Activated CD4-positive, CD25-positive, alpha-beta regulatory T cell treated with anti-CD3 and anti-CD28 coated beads, Interleukin-2, amount 50 U/mL, for 16 hours (primary cell): Measurements from ENCODE around the gene TNFRSF1A.
"Not testable (repeated sequence)": the region's sequence is repeated elsewhere in the genome, so short reads cannot be mapped to it uniquely, and the experiment has no call there.

Experiments used
- DNase-seq: peaks from one replicate; pipeline ENCODE4 v3.0.0-alpha.2; 2020; ENCODE audit warnings: low read depth, low spot score

The TNFRSF1A gene

GRCh38 chr12:6356374-6356820 is 14.5 kb upstream of the TNFRSF1A start:
- DNase-seq = no peak

- DNase-seq = no peak
Observed at GRCh38 chr12:6355491-6356373, 13.9 kb upstream of the TNFRSF1A start.

- DNase-seq = no peak
Observed at GRCh38 chr12:6354495-6355393, 12.9 kb upstream of the TNFRSF1A start.

GRCh38 chr12:6352193-6353173 is 10.6 kb upstream of the TNFRSF1A start:
- DNase-seq = no peak

- DNase-seq = no peak
Observed at GRCh38 chr12:6351622-6352021, 9.7 kb upstream of the TNFRSF1A start.

GRCh38 chr12:6347367-6348338 is 5.8 kb upstream of the TNFRSF1A start:
- DNase-seq = no peak

- DNase-seq = no peak
Observed at GRCh38 chr12:6346942-6347341, 5.1 kb upstream of the TNFRSF1A start.

- no peak for DNase-seq
Observed at GRCh38 chr12:6346235-6346832, 4.5 kb upstream of the TNFRSF1A start.

GRCh38 chr12:6345319-6346091 is 3.6 kb upstream of the TNFRSF1A start:
- no peak for DNase-seq

- DNase-seq = not testable (repeated sequence)
Observed at GRCh38 chr12:6344101-6344660, 2.3 kb upstream of the TNFRSF1A start.

GRCh38 chr12:6343518-6343917 is 1.6 kb upstream of the TNFRSF1A start:
- no peak for DNase-seq

- DNase-seq = no peak
Observed at GRCh38 chr12:6342140-6342889, 439 bp upstream of the TNFRSF1A start.

- DNase-seq = no peak
Observed at GRCh38 chr12:6340745-6341416, 995 bp downstream of the TNFRSF1A start.

GRCh38 chr12:6340032-6340638 is 1.7 kb downstream of the TNFRSF1A start:
- no peak for DNase-seq

GRCh38 chr12:6338955-6339354 is 2.9 kb downstream of the TNFRSF1A start:
- DNase-seq = no peak

GRCh38 chr12:6338536-6338935 is 3.3 kb downstream of the TNFRSF1A start:
- DNase-seq = not testable (repeated sequence)

- no peak for DNase-seq
Observed at GRCh38 chr12:6337958-6338433, 3.9 kb downstream of the TNFRSF1A start.
